SHP77 (cell line): ENCODE results near the gene MARCHF9.
A peak's percentile ranks its signal among the peaks of the same experiment; 100 is the strongest.

Source experiments
- DNase-seq, 2 experiments: peaks; one replicate each; lab custom pipeline; 2025; lab: John Stamatoyannopoulos, UW

Gene MARCHF9

DNA sequence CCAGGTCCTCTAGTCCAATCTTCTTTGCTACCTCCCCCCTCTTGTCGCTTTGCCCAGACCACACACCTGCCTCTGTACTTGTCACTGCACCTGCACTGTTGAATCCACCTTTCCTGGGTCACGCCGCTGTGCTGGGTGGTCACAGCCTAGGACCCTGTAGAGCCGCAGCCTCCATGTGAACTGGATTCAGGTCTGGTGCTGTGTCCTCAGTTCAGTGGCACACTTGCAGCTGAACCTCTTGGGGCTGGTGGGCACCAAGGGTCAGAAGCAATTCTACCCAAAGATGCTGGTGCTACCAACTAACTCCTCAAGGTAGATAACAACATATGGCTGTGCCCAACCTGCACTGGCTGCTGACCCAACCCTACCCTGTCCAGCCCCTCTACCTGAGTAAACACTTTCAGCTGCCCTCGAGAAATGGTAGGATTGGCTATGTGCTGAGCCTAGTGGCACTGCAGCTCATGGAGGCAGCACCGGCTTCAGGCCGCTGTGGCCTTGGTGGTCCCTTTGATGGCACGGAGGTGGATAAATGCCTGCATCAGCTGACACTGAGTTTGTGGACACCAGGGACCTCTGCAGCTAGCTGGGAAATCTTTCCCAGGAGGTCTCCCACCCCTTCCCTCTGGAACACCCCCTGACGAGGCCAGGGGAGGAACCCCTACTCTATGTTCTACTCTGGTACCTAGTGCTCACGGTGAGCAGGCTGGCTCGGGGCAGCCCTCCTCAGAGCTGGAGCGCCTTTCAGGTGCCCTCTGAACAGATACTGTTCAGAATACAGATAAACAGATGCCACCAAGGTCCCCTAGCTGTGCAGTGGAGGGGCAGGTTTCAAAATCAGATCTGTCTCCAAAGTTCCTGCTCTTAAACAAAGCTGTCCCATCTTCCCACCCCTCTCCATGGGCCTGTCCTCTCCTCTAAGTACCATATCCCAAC, 30.6 kb upstream of the MARCHF9 start:
- DNase-seq = no peak

GRCh38 chr12:57724936-57725740, 29.8 kb upstream of the MARCHF9 start:
- DNase-seq = no peak

GRCh38 chr12:57725851-57726150, 29.1 kb upstream of the MARCHF9 start:
- no peak for DNase-seq

DNA sequence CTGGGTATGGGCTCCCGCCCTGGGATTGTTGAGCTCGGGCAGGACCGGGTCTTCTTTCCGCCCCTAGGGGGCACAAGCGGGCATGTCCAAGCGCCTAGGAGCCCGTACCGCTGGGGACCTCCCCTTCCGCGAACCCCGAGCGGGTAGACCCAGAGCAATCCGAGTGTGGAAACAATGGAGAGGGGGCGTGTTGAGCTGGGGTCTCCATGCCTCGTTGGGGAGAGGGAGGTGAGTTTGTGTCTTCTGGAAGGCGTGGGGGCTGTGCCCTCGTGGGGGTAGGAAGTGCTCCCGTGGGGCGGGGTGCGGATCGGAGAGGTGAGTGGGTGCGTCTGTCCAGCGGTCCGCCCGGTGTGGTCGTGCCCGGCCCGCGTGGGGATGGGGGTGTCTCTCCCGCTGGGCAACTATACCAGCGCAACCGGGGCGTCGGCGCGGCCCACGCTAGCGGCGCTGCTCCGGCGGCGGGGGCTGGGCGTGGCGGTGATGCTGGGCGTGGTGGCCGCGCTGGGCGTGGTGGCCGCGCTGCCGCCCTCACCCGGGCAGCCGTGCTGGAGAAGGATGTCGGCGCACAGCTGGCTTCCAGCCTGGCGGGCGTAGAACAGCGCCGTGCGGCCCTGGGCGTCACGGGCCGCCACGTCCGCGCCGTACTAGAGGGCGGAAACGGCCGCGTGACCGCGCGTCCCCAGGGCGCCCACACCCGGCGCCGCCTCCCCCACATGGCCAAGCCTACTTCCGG, 28.6 kb upstream of the MARCHF9 start:
- DNase-seq = peak; percentile 79 to 88

GRCh38 chr12:57726884-57727757, 27.8 kb upstream of the MARCHF9 start:
- DNase-seq = peak in 1 of 2 experiments; percentile 59

GRCh38 chr12:57727758-57728395, 27.0 kb upstream of the MARCHF9 start:
- no peak for DNase-seq

- no peak for DNase-seq
These were observed 25.5 kb upstream of the MARCHF9 start for GRCh38 chr12:57729321-57729844.

GRCh38 chr12:57730336-57731067, 24.4 kb upstream of the MARCHF9 start:
- DNase-seq = no peak

DNA sequence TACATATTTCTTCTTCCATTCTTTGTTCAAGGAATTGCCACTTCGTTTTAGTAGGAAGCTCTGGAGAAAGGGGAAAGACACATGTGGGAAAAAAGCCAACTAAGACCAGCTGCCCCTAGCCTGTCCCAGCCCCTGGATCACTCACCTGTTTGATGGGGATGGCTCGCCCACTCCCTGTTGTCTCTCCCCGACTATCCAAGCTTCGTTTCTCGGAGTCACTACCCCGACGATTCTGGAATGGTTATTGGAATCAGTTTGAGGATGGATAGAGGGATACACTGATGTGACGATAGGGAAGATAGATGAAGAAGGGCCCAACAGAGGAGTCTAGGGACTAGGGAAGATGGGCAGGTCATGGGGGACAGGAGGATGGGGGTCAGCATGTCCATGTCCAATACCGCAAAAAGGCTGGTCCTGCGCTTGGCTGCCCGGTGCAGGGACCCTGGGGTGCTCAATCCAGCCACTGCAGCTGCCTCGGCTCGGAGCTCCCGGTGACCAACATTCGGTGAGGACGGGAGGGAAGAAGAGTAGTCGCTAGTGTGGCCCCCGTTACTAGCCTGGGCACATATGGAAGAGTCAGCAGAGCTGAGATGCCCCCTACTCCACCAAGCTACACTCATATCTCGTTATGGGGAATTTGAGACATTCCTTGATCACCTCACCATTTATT, 23.4 kb upstream of the MARCHF9 start:
- no peak for DNase-seq

GRCh38 chr12:57732270-57732669, 22.6 kb upstream of the MARCHF9 start:
- no peak for DNase-seq

GRCh38 chr12:57732726-57733593, 21.9 kb upstream of the MARCHF9 start:
- no peak for DNase-seq

DNA sequence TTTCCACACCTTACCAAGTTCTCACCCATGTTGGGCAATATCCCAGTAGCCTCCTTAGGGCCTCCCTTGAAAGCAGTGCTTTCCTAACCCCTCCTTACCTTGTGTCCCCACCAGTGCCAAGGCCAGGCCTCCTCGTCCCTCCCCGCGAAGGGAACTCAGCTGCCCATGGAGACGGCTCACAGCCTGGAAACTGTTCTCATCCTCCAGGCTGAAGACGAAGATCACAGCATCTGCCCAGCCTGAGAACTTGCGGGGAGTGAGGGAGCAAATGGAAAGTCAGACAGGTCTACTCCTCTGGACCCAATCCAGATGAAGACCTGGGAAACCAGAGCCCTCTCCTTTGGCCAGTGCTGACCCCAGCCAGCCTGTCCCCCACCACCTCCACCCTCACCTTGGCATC, 21.0 kb upstream of the MARCHF9 start:
- DNase-seq = no peak

DNA sequence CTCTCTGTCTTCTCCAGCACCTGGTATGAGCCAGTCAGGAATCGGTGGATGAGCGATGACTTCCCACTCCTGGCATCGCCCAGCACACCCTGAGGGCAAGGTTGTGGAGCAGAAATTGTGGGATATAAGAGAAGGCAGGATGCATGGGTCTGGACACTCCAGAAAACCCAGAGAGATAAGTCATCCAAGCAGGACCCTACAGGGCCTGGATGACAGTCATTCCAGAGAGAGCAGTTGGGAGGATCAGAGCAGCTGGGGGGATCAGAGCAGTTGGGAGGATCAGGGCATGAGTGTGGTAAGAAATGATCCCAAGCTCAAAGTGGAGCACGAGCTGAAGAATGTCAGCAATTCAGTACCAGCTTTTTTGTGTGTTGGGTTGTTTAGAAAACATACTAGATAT, 20.3 kb upstream of the MARCHF9 start:
- DNase-seq = no peak

GRCh38 chr12:57735198-57735855, 19.6 kb upstream of the MARCHF9 start:
- DNase-seq = peak in 1 of 2 experiments; percentile 11

DNA sequence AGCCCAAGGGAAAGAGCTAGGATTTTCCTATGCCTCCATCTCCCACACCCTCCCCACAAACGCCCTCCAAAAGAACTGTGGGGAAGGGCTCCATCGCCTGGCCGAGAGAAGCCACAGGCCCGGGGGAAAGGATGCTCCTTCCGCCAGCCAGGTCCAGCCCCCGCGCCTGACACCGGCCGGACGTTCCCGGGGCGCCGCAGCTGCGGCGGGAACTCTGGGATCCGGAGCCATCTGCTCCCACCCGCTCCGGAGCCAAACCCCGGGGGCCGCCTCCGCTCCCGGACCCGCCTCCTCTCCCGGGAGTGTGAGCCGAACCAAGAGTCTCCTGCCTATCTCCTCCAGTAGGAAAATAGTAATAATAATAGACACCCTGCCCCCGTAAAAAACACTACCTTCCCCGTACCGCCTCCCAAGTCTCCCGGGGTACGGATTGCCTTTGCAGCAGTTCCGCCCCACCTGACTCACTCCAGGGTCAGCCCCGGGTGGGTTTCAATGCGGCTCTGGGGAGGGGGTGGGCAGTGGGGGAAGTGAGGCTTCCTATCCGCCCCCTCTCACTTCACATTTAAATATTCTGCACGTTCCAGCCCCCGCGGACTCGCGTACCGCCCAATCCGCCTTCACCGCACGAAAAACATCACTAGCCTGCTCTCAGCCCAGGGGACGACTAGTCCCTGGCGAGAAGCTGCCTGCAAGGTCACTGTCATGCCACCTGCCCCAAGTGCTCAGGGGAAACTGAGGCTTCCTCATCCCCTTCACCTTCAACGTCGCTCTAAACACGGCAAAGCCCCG, 18.8 kb upstream of the MARCHF9 start:
- DNase-seq = peak; percentile 29 to 60

DNA sequence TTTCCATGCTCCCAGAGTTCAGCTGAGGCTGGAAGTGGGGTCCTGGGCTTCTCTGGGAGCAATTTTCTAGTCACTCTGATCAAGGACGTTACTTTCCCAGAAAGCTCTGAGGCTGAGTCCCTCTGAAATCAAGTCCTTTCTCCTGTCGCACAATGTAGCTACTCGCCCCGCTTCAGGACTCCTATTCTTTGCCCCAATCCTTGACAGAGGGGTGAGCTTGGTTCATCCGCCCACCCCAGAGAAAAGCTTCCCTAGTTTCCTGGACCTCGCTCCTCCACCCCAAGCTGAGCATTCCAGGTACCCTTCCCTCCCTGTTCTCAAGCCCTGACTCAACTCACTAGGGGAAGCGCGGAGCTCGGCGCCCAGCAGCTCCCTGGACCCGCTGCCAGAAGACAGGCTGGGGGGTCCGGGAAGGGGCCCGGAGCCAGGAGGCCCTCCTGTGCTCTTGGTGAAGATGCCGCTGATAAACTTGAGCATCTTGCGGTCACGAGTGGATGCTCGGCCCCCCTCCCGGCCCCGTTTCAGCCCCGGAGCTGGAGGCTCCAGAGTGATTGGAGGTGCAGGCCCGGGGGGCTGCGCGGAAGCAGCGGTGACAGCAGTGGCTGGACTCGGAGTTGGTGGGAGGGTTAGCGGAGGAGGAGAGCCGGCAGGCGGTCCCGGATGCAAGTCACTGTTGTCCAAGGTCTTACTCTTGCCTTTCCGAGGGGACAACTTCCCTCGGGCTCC, 18.0 kb upstream of the MARCHF9 start:
- DNase-seq = no peak
